HG03175 (cell line): ENCODE results near the gene LIFR.
A peak's percentile ranks its signal among the peaks of the same experiment; 100 is the strongest.
"Not testable (repeated sequence)": the region's sequence is repeated elsewhere in the genome, so short reads cannot be mapped to it uniquely, and the experiment has no call there.

Experiments used
- ATAC-seq: cut with Tn5 transposase; IDR thresholded peaks from one replicate; pipeline ENCODE4 v1.9.1; 2021; ENCODE audit warnings: mild to moderate bottlenecking, moderate library complexity; ENCODE audit not compliant: unreplicated experiment

The LIFR gene, protein sequence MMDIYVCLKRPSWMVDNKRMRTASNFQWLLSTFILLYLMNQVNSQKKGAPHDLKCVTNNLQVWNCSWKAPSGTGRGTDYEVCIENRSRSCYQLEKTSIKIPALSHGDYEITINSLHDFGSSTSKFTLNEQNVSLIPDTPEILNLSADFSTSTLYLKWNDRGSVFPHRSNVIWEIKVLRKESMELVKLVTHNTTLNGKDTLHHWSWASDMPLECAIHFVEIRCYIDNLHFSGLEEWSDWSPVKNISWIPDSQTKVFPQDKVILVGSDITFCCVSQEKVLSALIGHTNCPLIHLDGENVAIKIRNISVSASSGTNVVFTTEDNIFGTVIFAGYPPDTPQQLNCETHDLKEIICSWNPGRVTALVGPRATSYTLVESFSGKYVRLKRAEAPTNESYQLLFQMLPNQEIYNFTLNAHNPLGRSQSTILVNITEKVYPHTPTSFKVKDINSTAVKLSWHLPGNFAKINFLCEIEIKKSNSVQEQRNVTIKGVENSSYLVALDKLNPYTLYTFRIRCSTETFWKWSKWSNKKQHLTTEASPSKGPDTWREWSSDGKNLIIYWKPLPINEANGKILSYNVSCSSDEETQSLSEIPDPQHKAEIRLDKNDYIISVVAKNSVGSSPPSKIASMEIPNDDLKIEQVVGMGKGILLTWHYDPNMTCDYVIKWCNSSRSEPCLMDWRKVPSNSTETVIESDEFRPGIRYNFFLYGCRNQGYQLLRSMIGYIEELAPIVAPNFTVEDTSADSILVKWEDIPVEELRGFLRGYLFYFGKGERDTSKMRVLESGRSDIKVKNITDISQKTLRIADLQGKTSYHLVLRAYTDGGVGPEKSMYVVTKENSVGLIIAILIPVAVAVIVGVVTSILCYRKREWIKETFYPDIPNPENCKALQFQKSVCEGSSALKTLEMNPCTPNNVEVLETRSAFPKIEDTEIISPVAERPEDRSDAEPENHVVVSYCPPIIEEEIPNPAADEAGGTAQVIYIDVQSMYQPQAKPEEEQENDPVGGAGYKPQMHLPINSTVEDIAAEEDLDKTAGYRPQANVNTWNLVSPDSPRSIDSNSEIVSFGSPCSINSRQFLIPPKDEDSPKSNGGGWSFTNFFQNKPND

DNA sequence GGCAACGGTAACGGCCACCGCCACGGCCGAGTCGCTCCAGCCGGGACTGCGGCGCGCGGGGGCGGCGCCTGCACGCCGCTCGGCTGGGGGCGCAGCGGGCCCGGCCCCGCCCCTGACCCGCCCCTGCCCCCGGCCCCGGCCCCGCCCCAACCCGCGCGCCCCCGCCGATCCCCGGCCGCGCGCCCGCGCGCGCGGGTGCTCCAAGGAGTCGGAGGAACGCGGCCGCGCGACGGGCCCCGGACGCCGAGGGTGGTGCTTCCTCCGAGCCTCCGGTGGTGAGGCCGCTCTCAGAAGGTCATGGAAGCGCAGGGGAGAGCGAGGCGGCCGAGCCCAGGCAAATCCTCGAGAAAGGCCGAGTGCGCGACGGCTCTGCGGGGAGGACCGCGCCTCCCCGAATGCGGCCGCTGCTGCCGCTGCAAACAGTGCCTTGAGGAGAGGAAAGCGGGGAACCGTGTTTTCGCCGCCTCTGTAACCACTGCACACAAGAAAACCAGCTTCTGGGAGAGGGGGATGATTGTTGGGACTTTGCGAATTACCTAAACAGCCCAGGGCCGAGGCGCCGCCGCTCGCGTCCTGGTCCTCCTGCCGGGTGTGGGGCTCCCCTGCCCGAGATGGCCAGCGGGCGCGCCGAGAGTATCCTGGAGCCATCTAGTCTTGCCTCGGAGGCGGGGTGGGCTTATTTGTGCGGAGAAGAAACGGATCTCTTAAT is at the start of gene LIFR:
TSS of gene LIFR (minus strand) at position 48 of the 709 bp plus-strand sequence. CDS start 25,999 bp downstream, outside the sequence.
- peak; percentile 37 for ATAC-seq

DNA sequence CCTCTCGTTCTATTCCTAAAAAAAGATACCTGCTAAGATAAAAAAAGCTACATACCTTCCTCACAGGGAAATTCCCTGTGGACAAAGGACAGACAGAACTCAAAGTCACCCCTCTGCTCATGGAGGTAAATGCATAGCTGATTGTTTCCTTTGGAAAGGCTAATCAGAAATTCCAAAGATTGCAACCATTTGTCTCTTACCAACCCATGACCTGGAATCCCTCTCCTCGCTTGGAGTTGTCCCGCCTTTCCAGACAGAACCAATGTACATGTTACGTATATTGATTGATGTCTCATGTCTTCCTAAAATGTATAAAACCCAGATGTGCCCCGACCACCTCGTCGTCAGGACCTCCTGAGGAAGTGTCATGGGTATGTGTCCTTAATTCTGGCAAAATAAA is 49.2 kb upstream of the LIFR start:
- no peak for ATAC-seq

DNA sequence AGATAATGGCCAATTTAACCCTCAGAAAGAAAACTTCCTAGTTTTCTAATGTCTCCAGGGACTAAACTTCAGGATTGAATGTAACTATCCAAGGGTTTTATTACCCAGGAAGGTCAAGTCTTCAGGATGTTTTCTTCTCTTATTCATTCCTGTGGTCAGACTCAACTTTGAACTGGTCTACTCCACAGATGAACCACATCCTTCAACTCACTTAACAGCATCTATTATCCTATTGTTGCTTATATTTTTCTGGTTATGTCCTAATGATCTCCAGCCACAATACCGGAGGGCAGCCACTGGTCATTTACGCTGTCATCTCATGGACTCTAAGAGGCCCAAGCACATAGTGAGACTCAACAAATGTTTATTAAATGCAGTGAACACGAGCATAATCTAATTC is 47.2 kb upstream of the LIFR start:
- ATAC-seq, result no peak

DNA sequence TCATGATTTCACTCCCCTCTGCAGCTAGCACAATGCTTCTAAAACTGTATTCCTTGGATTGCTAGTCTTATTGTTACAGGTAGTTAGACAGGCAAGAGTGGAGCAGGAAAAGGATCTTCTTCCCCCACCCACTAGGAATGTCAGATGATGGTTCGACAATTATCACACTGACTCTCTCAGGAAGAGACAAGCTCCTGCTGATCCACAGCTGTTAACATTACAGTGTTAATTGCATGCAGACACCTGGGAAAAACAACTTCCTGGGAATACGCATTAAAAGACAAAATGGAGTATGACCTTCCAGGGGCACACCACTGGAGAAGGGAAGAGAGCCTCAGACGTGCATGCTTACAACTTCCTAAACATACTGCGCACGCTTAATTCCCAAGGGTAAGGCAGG is 46.2 kb upstream of the LIFR start:
- no peak for ATAC-seq

DNA sequence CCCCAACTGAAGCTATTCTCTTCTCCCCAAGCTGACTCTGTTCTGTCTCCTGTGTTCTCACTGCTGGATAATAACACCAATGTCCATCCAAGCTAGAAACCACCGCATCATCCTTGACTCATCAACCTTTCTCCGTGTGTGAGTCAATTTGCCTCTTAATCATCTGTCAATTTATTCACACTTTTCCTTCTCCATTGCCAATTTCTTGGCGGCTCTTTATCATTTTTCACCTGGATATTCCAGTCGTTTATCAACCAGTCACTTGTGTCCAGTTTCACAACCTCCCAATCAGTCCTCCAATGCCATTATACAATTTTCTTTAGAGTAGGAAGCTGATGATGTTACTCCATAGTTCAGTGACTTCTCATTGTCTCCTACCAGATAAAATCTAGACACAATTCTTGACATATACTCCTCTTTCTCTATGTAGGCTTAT is 45.4 kb upstream of the LIFR start:
- no peak for ATAC-seq

DNA sequence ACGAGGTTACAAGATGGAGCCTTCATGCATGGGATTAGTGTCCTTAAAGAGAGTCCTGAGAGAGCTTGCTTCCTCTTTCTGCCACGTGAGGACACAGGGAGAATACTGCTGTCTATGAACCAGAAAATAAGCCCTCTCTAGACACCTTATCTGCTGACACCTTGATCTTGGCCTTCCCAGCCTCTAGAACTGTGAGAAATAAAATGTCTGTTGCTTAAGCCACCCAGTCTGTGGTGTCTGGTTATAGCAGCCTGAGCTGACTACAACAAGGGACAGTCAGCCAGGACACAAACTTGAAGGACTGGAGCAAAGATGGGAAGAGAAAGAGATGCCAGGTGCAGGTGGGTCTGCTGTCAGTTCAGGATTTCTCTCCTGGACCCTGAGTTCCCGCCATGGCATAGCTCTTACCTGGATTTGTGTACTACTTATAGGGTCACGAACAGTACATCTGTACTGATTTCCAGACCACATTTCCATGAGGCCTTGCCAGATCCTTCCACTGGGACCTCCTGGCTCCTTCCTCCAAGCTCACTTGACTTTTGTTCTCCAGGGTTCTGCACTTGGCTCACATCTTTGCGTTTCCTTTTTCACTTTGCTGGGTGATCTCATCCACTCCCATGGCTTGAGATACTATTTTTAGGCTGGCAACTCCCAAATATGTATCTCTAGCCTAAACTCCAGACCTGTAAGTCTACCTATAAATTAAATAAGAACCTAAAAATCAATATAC is 44.9 kb upstream of the LIFR start:
- ATAC-seq, result no peak

DNA sequence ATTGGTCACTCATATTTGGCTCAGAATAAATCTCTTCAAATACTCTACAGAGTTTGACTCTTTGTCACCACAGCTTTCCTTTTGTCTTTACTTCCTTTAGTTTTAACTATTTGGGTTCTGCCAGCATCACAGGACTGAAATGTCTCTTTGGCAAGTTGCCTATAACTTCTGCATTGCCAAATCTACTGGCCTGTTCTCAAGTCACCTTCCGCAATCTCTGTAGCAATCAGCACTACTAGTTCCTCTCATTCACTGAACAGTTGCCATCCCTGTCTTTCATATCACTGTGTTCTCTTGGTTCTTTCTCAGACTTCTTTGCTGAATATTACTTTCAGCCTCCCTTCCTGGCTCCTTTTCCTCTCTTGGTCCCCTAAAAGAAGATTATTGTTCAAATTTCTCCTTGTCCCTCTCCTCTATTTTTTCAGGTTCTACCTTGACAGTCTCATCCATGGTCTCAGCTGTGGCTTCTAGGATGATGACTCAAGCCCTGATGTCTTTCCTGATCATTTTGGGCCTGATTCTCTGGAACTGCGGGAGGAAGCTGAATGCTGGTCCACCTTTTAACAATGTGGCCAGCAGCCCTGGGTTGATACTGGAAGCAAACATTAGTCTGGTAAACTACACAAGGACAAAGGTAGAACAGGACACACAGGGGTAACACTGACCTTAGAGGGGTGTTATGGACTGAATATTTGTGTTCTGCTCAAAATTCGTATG is 44.0 kb upstream of the LIFR start:
- ATAC-seq, result no peak

DNA sequence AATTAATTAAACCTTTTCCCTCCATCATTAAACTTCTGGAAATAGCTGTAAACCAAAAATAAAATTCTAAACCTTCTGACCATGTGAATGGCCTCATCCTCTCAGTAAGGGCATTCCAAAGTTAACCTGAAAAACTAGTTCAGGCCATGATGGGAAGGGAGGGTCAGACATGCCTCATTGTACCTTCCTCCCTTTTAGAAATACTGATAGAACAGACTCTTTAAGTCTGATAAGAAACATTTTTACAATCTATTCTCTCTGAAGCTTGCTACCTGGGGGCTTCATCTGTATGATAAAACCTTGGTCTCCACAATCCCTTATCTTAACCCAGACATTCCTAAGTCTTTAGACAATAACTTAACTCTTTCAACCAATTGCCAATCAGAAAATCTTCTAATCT is 43.3 kb upstream of the LIFR start:
- ATAC-seq, result not testable (repeated sequence)

DNA sequence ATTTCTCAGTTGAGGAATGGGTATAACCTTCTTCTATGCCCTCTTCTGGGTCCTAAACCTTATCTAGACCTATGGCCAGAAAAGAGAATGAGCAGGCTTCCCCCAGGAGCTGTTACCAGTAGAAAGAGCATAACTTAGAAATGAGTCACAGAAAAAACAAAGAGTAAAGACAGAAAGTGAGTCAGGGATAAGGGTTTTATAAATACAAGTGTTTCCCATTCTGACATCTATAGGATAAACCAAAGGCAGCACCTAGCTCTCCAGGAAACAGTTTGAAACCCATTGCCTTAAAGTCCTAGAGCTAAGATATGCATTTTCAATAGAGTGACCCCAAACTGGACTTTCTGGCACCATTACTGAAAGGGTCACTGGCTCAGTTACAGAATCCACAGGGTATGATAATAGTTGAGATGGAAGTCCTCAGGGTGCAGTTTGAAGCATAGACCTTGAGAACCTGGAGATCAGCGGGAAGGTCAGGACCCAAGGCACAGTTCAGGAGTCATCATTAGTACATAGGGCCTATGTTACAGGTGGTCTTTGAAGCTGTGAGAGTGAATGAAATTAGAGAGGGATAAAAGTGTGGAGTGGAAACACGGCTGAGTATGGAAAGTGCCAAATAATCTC is 42.7 kb upstream of the LIFR start:
- ATAC-seq, result no peak

DNA sequence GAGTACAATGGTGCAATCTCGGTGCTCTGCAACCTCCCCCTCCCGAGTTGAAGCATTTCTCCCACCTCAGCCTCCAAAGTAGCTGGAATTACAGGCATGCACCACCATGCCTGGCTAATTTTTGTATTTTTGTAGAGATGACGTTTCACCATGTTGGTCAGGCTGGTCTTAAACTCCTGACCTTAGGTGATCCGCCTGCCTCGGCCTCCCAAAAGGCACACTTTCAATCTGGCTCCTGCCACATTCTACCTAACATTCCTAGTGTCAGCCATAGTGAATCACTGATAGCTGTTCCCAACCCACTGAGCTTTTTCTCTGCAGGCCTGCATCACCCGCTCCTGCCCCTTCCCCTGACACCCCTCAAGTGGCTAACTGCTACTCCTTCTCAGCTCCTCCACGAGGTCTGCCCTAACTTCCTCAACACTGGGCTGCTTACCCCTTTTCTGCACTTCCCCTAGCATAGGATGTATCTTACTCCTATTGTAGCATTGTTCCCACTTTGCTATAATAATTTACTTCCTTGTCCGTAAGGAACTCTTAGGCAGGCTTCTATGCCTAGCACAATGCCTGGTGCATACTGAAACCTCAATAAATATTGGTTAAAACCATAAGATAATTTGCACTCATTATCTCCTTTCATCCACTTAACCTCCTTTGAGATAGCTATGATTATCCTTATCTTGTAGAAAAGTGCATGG is 42.0 kb upstream of the LIFR start:
- no peak for ATAC-seq

DNA sequence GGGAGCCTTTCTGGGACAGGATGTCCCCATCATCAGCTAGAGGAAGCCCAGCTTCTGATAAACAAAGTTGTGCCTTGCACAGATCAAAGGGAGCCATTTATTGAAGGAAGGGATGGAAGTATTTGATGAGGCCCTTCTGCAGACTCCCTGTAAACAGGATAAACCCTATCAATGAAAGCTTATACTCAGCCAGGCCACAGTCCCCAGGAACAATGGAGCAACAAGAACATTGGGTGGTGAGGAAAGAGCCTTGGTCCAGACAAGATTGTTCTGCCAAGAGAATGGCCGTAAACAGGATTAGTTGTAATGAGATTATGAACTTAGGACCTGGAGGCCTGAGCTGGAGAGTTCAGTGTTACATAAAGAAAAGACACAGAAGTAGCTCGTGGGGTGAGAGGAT is 40.5 kb upstream of the LIFR start:
- ATAC-seq, result no peak

DNA sequence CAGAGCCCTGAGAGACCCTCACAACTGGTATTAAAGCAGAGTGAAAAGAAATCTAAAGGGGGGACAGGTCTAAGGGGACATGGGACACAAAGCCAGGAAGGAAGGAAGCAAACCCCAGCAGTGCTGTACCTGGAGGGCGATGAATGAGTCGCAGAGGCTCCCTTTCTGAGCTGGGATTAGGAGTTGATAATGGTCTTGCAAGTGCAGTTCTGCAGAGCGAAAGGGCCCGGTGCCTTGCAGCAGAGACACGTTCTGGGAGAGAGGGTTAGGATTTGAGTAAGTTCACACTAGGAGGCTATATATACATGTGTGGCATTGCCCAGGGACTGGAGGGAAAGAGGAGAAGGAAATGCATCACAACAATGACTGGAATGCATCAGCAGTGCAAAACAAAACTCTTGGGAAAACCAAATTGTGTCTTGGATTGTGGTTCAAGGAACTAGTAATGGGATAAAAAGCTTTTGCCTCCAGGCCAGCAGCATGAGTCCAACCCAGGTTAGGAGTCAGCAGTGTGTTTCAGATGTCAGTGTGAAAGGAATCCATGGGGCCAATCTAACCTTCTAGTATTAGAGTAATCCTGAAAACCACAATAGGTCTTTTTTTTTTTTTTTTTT is 38.8 kb upstream of the LIFR start:
- ATAC-seq, result no peak

DNA sequence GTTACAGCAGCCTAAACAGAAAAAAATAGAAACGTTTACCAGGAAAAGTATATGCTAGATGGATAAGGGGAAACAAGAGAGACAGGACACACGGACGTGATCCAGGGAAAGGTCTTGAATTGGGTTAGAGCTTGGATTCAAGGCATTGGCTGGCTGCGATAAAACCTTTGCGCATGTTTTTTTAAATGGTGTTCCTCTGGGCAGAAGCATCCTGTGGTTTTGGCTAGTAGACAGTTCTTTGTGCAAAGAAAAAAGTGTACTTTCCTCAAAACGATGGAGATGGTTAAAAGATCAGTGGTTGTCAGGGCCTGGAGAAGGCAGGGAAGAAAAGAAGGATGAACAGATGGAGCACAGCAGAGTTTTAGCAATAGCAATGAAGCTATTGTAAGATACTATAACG is 37.5 kb upstream of the LIFR start:
- no peak for ATAC-seq

DNA sequence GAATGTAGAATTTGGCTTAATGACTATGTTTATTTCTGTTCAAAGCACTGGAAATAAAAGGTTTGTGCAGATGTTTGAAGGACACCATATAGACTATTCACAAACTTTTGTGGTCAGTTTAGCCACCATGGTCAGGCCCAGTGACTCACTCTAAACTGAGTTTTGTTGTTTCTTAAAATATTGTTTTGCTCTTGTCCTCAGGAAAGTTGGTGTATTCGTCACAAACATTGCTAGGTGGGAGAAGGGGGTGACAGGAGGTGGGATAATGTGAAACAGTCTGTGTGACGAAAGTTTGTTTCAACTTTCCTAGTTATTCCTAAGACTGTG is 35.0 kb upstream of the LIFR start:
- ATAC-seq, result no peak

DNA sequence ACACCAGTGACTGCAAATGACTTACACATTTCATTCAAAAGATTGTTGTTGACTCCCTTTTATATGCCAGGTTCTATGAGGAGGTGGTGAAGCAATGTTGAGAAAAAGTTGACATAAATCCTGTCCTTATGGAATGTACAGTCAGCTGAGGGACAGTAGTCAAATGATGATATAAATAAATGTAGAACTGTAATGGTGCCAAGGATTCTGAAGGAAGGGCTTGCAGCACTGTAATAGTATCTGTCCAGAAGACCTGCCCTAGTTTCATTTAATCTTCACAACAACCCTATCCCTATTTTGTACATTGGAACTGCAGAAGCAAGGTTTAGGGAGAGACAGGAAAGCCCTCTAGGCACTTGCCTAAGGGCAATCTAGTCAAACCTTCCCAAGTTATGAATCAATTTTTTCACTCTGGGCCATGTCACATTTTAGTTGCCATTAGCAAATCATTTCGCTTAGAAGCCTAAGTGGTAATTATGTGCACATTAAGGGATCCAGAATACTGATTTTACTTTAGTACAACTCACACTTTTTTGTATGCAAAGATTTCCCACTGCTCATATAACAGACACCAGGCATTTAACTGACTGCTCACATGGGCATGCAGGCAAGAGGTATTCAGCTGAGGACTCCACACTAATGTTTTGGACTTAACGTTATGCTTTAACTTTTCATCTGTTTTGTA is 34.5 kb upstream of the LIFR start:
- no peak for ATAC-seq

DNA sequence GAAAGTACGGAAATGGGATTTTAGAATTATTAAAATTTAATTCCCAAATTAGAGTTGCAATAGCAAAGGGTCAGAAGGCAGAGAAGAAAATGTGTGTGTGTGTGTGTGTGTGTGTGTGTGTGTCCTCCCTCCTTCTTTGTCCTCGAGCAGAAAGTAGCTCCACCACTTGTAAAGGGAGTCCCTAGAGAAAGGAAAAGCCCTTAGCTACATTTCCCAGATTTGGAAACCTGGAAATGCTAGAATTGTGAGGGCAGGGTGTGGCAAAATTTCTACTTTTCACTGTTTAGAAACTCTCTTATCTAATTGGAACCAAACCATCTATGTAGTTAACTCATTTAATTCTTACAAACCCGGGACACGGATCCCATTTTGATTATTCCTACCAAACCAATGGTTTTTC is 33.2 kb upstream of the LIFR start:
- no peak for ATAC-seq

DNA sequence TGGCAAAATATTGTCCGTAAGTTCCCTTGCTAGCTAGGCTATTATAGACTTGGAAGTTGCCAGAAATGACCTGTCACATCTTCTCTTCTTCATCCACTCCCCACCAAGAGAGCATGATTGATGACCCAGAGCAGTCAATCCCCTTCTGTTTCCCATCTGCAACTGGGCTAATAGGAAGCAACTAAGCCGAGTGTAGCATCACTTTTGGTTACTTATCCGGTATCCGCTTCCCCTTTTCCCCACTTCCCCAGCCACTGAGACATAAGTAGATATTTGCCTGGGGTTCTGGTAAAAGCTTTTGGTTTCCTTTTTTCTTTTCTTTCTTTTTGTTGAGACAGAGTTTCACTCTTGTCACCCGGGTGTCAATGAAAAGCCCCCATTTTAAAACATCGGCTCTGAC is 29.4 kb upstream of the LIFR start:
- no peak for ATAC-seq

DNA sequence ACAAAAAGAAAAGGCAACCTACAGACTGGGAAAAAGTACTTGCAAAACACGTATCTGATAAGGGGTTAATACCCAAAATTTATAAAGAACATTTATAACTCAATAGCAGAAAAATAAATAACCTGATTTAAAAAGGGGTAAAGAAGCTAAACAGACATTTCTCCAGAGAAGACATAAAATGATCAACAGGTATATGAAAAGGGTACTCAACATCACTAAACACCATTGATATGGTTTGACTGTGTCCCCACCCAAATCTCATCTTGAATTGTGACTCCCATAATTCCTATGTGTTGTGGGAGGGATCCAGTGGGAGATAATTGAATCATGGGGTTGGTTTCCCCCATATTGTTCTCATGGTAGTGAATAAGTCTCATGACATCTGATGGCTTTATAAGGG is 27.1 kb upstream of the LIFR start:
- no peak for ATAC-seq
